HepG2 (cell line): ENCODE data around the gene COPA. TPM values are rescaled to one million over a fixed set of nuclear protein-coding genes. Genes with fewer than 3 reads are reported as not detected.

Experiments used
- ARNT2 ChIP-seq: sonication (generic); formaldehyde crosslinking; IDR thresholded peaks from 2 replicates; pipeline ENCODE4 v1.8.0; 2022; ENCODE audit warnings: mild to moderate bottlenecking, low read depth, missing genetic modification reagents, moderate library complexity
- ASH2L ChIP-seq: fragments of 300-600, 200-600 bp; sonication (generic); IDR thresholded peaks from 2 replicates; pipeline ENCODE4 v1.7.0; 2017; ENCODE audit warnings: low read depth, mild to moderate bottlenecking, moderate library complexity, mixed read lengths, low read length; ENCODE audit not compliant: insufficient read length
- DMAP1 ChIP-seq: IDR thresholded peaks from 2 replicates; pipeline ENCODE4 v1.6.1; 2016
- HNRNPH1 ChIP-seq: fragments of 200-400 bp; formaldehyde crosslinking; optimal IDR thresholded peaks from 2 replicates; pipeline ENCODE3; 2017; ENCODE audit warnings: mild to moderate bottlenecking, low read depth, low read length
- HNRNPUL1 ChIP-seq: fragments of 200-400 bp; formaldehyde crosslinking; IDR thresholded peaks from 2 replicates; pipeline ENCODE4 v1.6.1; 2017; ENCODE audit warnings: low read depth, mild to moderate bottlenecking, low read length, moderate library complexity
- IRF1 ChIP-seq: sonication (generic); formaldehyde crosslinking; IDR thresholded peaks from 2 replicates; pipeline ENCODE4 v1.4.0; 2020; ENCODE audit warnings: low read depth, mild to moderate bottlenecking, missing genetic modification reagents
- JARID2 ChIP-seq: sonication (generic); formaldehyde crosslinking; IDR thresholded peaks from 2 replicates; pipeline ENCODE4 v1.8.1; 2023; ENCODE audit warnings: missing genetic modification reagents, inconsistent platforms; ENCODE audit not compliant: insufficient replicate concordance
- KDM1A ChIP-seq: IDR thresholded peaks from 2 replicates; pipeline ENCODE4 v1.6.1; 2016; ENCODE audit warnings: missing compliant biosample characterization
- NR2F2 ChIP-seq: IDR thresholded peaks from 2 replicates; pipeline ENCODE4 v1.6.1; 2012; ENCODE audit warnings: low read depth, inconsistent platforms, borderline replicate concordance
- PAF1 ChIP-seq: IDR thresholded peaks from 2 replicates; pipeline ENCODE4 v1.6.1; 2016; ENCODE audit warnings: missing genetic modification reagents, missing compliant biosample characterization
- REPIN1 ChIP-seq: sonication (generic); formaldehyde crosslinking; IDR thresholded peaks from 2 replicates; pipeline ENCODE4 v1.8.0; 2022; ENCODE audit warnings: missing genetic modification reagents, low read depth, mild to moderate bottlenecking, borderline replicate concordance
- SAP130 ChIP-seq: IDR thresholded peaks from 2 replicates; pipeline ENCODE4 v1.6.1; 2016; ENCODE audit warnings: low read depth
- ZNF20 ChIP-seq: sonication (generic); formaldehyde crosslinking; IDR thresholded peaks from 2 replicates; pipeline ENCODE4 v1.4.0; 2020; ENCODE audit warnings: mild to moderate bottlenecking, moderate library complexity, missing genetic modification reagents
- ZNF253 ChIP-seq: sonication (generic); formaldehyde crosslinking; IDR thresholded peaks from 2 replicates; pipeline ENCODE4 v1.8.0; 2022; ENCODE audit warnings: mild to moderate bottlenecking, missing genetic modification reagents, borderline replicate concordance
- ZNF34 ChIP-seq: sonication (generic); formaldehyde crosslinking; IDR thresholded peaks from 2 replicates; pipeline ENCODE4 v1.4.0; 2020; ENCODE audit warnings: mild to moderate bottlenecking, missing genetic modification reagents, borderline replicate concordance
- ZNF382 ChIP-seq: sonication (generic); formaldehyde crosslinking; IDR thresholded peaks from 2 replicates; pipeline ENCODE4 v1.5.0; 2020; ENCODE audit warnings: missing genetic modification reagents, mild to moderate bottlenecking, borderline replicate concordance
- ZNF646 ChIP-seq: sonication (generic); formaldehyde crosslinking; IDR thresholded peaks from 2 replicates; pipeline ENCODE4 v1.9.0; 2021; ENCODE audit warnings: mild to moderate bottlenecking, missing genetic modification reagents
- ZNF788 ChIP-seq: sonication (generic); formaldehyde crosslinking; IDR thresholded peaks from 2 replicates; pipeline ENCODE4 v1.5.0; 2020; ENCODE audit warnings: mild to moderate bottlenecking, missing genetic modification reagents, borderline replicate concordance
- ZNF839 ChIP-seq: sonication (generic); formaldehyde crosslinking; IDR thresholded peaks from 2 replicates; pipeline ENCODE4 v1.4.0; 2020; ENCODE audit warnings: missing genetic modification reagents, mild to moderate bottlenecking, borderline replicate concordance
- polyA plus RNA-seq, 8 experiments: library from polyadenylated mRNA; depleted of rRNA in 3 of 8; stranded (reverse) in 7 of 8; unstranded in 1 of 8; fragments of >200 nt; fragmentation: Illumina TruSeq in 4 of 8; extraction: Trizol in 4 of 8; gene quantifications; 2 replicates each; pipeline versions ENCODE4 v1.2.1 to v1.2.3, GENCODE V29; 2011 to 2016; ENCODE audit warnings: low read depth in 4 of 8, missing spikeins in 1 of 8, mixed read lengths in 1 of 8; ENCODE audit not compliant: insufficient read depth in 1 of 8
- total RNA-seq, 5 experiments: library from RNA; depleted of rRNA; stranded (reverse); fragments of >200 nt; fragmentation: Illumina TruSeq; extraction: Trizol; gene quantifications; 2 replicates each; pipeline ENCODE4 v1.2.3, GENCODE V29; 2016; ENCODE audit warnings: low read depth in 1 of 5
- TF ChIP-seq, protein P1 (sequence below): sonication (generic); formaldehyde crosslinking; IDR thresholded peaks from 2 replicates; pipeline ENCODE4; 2020; ENCODE audit warnings: missing genetic modification reagents, mild to moderate bottlenecking, borderline replicate concordance

COPA gene
- total and polyA plus RNA-seq, 2 of the 13 experiments (the other 11 are each of a cell fraction or from before 2014, with no cell fraction given) = 160 to 197 TPM

DNA sequence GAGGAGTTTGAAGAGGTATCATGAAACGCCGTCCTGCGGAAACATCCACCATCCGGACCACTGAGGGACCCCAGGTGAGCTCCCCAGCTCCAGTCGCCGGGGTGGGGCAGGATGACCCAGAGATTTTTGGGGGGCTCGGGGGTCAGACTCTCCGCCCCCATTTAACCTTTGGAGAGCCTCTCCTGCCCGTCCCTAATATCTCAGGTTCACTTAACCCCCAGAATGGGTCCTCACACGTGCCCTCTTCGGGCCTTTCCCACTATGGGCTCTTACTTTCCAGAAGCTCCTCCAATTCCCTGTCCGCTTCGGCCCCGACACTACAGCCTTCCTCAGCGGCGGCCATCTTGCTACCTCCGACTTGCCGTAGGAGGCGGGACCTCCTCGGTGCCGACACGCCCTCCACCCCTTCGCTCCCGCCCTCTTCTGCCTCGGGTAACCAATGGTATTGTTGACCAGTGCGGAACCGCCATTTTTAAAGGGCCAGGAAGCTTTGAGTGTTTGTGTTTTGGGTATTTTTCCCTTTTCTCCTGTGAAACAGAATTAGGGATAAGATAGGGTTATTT is 58.2 kb downstream of the COPA start, which contains the start of gene PEX19 (continued):
- TF ChIP-seq ZNF646 (CRISPR knock-in tag) (no peak), ZNF382 (CRISPR knock-in tag) (no peak), IRF1 (CRISPR knock-in tag) (no peak), PAF1 (CRISPR knock-in tag) (no peak), ZNF788 (CRISPR knock-in tag) (peak; percentile 30; the same call in 1 of the 2 replicates), JARID2 (CRISPR knock-in tag) (no peak), ZNF839 (CRISPR knock-in tag) (0 out of 2 replicates have a peak, but pooled peaks have one; percentile 28), REPIN1 (CRISPR knock-in tag) (peak; percentile 46; the same call in 1 of the 2 replicates), SAP130 (peak; percentile 98), HNRNPH1 (no peak), ASH2L (peak; percentile 53), NR2F2 (peak; percentile 31; the same call in 1 of the 2 replicates), ZNF253 (CRISPR knock-in tag) (no peak), ZNF20 (CRISPR knock-in tag) (no peak), KDM1A (no peak), DMAP1 (CRISPR knock-in tag) (no peak), ZNF34 (no peak), HNRNPUL1 (no peak), ARNT2 (0 out of 2 replicates have a peak, but pooled peaks have one; percentile 73)
- TF ChIP-seq, protein P1, sequence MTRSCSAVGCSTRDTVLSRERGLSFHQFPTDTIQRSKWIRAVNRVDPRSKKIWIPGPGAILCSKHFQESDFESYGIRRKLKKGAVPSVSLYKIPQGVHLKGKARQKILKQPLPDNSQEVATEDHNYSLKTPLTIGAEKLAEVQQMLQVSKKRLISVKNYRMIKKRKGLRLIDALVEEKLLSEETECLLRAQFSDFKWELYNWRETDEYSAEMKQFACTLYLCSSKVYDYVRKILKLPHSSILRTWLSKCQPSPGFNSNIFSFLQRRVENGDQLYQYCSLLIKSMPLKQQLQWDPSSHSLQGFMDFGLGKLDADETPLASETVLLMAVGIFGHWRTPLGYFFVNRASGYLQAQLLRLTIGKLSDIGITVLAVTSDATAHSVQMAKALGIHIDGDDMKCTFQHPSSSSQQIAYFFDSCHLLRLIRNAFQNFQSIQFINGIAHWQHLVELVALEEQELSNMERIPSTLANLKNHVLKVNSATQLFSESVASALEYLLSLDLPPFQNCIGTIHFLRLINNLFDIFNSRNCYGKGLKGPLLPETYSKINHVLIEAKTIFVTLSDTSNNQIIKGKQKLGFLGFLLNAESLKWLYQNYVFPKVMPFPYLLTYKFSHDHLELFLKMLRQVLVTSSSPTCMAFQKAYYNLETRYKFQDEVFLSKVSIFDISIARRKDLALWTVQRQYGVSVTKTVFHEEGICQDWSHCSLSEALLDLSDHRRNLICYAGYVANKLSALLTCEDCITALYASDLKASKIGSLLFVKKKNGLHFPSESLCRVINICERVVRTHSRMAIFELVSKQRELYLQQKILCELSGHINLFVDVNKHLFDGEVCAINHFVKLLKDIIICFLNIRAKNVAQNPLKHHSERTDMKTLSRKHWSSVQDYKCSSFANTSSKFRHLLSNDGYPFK (CRISPR knock-in tag) = peak; percentile 79; the same call in 1 of the 2 replicates
